ENCODE measurements around the gene TLE6. TPM values are rescaled to one million over a fixed set of nuclear protein-coding genes. Genes with fewer than 3 reads are reported as not detected.

The TLE6 gene
- total and polyA plus RNA-seq, 11 donors = 0.21 to 1.4 (median 0.69) TPM; not detected in 1

DNA sequence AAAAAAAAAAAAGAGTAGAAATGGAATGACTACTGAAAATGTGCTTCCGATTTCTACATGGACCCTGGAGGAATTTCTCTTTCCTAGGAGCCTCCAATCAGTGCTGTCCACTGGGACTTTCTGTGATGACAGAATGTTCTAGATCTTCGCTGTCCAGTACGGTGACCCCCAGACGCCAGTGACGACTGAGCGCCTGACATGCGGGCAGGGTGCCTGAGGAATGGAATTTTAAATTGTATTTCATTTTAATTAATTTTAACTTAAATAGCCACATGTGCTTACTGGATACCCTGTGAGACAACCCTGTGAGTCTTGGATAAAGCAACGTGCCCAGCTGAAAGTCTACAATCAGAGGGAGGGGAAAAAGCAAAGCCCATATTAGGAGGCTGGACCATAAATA, 4.1 kb upstream of the TLE6 start:
- Histone ChIP-seq H3K27me3 (no peaks in the 10 kb centered on the region), H3K36me3 (no peaks in the 10 kb centered on the region), H3K27ac (peak overlapping the region; percentile 70 to 93 (median 84)), H3K9me3 (no peaks in the 10 kb centered on the region), H3K4me1 (peaks cover 13 to 94% (median 76%) of the 10 kb centered on the region in 12 donors), H3K4me3 (no peak overlapping the region)
- 46 to 57% (median 51%) methylated on average over 8 of the region's 8 CpGs for WGBS, 4 donors
- peak in 4 of 5 donors; percentile 52 to 77 (median 67) for DNase-seq
- intact Hi-C loops (cut with DNase I) = loop anchor here in 1 of 10 donors (5.0 kb wide), 1 partner anchor 69 kb away; no protein-coding TSS in a partner anchor
- peak in 2 of 4 donors; percentile 2 to 4 for ATAC-seq
- TF ChIP-seq, protein P1, sequence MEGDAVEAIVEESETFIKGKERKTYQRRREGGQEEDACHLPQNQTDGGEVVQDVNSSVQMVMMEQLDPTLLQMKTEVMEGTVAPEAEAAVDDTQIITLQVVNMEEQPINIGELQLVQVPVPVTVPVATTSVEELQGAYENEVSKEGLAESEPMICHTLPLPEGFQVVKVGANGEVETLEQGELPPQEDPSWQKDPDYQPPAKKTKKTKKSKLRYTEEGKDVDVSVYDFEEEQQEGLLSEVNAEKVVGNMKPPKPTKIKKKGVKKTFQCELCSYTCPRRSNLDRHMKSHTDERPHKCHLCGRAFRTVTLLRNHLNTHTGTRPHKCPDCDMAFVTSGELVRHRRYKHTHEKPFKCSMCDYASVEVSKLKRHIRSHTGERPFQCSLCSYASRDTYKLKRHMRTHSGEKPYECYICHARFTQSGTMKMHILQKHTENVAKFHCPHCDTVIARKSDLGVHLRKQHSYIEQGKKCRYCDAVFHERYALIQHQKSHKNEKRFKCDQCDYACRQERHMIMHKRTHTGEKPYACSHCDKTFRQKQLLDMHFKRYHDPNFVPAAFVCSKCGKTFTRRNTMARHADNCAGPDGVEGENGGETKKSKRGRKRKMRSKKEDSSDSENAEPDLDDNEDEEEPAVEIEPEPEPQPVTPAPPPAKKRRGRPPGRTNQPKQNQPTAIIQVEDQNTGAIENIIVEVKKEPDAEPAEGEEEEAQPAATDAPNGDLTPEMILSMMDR (IDR thresholded peaks at IDR 0.05) = no peak
- no peak for TF ChIP-seq POLR2A (IDR thresholded peaks at IDR 0.05)

DNA sequence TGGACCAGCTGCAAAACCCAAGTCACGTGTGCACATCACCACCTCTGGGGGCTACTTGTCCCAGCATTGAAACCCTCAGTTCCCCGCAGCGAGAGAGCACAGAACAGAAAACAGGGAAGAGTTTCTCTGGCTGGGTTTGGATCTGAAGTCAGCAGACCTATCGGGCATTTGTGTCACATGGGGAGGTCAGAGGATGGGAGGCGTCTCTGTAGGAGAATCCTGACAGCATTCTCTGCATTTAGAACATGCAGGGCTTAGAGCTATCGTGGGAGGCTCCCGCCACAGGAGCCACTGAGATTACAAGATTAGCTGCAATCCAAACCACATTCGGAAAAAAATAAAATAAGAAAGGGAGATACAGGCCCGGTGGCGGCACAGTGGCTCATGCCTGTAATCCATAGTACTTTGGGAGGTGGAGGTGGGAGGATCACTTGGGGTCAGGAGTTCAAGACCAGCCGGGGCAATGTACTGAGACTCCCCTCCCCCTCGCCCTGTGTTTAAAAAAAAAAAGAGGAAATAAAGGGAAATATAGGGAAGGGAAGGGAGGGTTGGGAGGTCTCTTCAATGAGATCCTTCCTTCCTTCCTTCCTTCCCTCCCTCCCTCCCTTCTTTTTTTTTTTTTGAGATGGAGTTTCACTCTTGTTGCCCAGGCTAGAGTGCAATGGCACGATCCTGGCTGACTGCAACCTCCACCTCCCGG, 2.9 kb upstream of the TLE6 start:
- H3K36me3 ChIP-seq = no peaks in the 10 kb centered on the region
- 12 to 16% (median 13%) methylated on average over 14 of the region's 14 CpGs for WGBS, 4 donors
- intact Hi-C loops (cut with DNase I) = loop anchor here in 2 of 10 donors (5.0 kb wide), 2 partner anchors 63 to 68 kb away; no protein-coding TSS in a partner anchor
- peak overlapping the region in 1 of 12 donors; percentile 10 for H3K4me3 ChIP-seq
- TF ChIP-seq, protein P1 (IDR thresholded peaks at IDR 0.05) = no peak
- TF ChIP-seq POLR2A (IDR thresholded peaks at IDR 0.05) = no peak
- H3K27ac ChIP-seq = peak overlapping the region; percentile 61 to 93 (median 84)
- peak in 4 of 5 donors; percentile 59 to 70 (median 66) for DNase-seq
- ATAC-seq = peak; percentile 21 to 52 (median 40)
- peaks cover 13 to 81% (median 69%) of the 10 kb centered on the region in 12 donors for H3K4me1 ChIP-seq
- no peaks in the 10 kb centered on the region for H3K9me3 ChIP-seq
- no peaks in the 10 kb centered on the region for H3K27me3 ChIP-seq

DNA sequence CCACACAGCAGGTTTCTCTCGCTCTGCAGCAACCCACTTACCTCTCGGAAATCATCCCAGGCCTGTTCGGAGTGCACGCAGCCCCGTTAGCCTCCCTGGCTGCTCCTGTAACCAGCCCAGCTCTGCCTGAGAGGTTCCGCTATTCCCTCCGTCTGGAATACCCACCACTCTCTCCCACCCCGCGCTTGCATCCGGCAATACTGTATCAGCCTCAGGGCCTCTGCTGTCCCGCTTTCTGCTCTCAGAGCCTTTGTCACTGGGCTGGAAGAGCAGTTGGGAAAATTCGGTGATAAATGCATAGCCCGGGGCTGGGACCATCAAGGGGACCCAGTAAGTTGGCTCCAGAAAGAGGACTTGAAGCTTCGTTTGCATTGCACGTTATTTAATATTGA, 759 bp upstream of the TLE6 start:
- peaks cover 13 to 64% (median 53%) of the 10 kb centered on the region in 12 donors for H3K4me1 ChIP-seq
- intact Hi-C loops (cut with DNase I) = loop anchor here in 2 of 10 donors (2.0 to 5.0 kb wide), 2 partner anchors 60 to 61 kb away; no protein-coding TSS in a partner anchor
- no peaks in the 10 kb centered on the region for H3K27me3 ChIP-seq
- no peak for ATAC-seq
- no peaks in the 10 kb centered on the region for H3K9me3 ChIP-seq
- H3K4me3 ChIP-seq = peak overlapping the region; percentile 11 to 73 (median 59)
- no peak for DNase-seq
- no peak for TF ChIP-seq POLR2A (IDR thresholded peaks at IDR 0.05)
- H3K27ac ChIP-seq = peak overlapping the region in 9 of 12 donors; percentile 4 to 73 (median 54)
- WGBS, 4 donors = 9 to 11% (median 9%) methylated on average over 15 of the region's 15 CpGs
- H3K36me3 ChIP-seq = no peaks in the 10 kb centered on the region

DNA sequence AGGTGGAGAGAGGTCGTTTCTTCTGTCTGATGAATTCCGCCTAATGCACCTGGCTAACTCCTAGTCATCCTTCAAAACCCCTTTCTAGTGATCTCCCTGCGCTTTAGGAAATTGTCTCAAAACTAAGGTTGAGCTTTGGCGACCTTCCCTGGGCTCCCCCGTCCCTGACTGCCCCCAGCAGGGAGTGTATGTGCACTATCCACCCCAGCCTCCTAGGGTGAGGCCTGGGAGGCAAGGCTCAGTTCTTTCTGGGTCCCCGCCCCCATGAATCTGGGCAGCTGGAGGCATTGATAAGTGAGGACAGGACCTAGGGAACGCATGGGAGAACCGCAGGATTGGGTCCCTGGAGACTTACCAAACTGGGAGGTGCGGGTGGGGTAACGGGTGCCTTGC, 378 bp downstream of the TLE6 start:
- intact Hi-C loops (cut with DNase I) = loop anchor here in 3 of 10 donors (1.0 to 5.0 kb wide), 3 partner anchors 27 to 60 kb away; no protein-coding TSS in a partner anchor
- 53 to 64% (median 59%) methylated on average over 10 of the region's 10 CpGs for WGBS, 4 donors
- Histone ChIP-seq H3K4me1 (peaks cover 16 to 62% (median 48%) of the 10 kb centered on the region in 12 donors), H3K27me3 (no peaks in the 10 kb centered on the region), H3K27ac (peak overlapping the region in 9 of 12 donors; percentile 6 to 64 (median 54)), H3K36me3 (no peaks in the 10 kb centered on the region), H3K9me3 (no peaks in the 10 kb centered on the region), H3K4me3 (peak overlapping the region in 8 of 12 donors; percentile 2 to 71 (median 62))
- ATAC-seq (no peak), DNase-seq (no peak)
- TF ChIP-seq POLR2A (IDR thresholded peaks at IDR 0.05) = no peak

DNA sequence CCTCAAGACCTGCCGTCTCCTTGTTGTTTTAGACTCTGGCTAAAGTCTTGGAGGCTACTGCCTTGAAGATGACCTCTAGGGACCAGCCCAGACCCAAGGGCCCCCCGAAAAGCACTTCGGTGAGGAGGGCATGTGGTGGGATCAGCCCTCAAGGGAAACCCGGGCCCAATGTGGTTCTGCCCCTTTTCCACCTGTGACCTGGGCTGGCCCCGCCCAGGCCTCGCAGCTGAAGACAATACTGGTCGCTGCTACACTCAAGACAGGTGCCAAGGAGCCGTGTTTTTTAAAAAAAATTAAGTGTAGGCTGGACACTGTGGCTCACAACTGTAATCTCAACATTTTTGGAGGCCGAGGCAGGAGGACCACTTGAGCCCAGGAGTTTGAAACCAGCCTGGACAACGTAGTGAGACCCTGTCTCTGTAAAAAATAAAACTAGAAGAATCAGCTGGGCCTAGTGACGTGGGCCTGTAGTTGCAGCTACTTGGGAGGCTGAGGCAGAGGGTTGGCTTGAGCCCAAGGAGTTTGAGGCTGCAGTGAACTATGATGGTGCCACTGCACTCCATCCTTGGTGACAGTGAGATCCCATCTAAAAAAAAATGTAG, 903 bp downstream of the TLE6 start:
- H3K4me1 ChIP-seq = peaks cover 17 to 62% (median 50%) of the 10 kb centered on the region in 12 donors

More for the DNA sequence above, 903 bp downstream of the TLE6 start:
- H3K27ac ChIP-seq = peak overlapping the region in 8 of 12 donors; percentile 6 to 64 (median 52)
- 77 to 79% (median 78%) methylated on average over 8 to 11 of the region's 11 CpGs for WGBS, 4 donors
- H3K4me3 ChIP-seq = no peak overlapping the region
- no peaks in the 10 kb centered on the region for H3K9me3 ChIP-seq
- no peak for TF ChIP-seq POLR2A (IDR thresholded peaks at IDR 0.05)
- TF ChIP-seq, protein P1 (IDR thresholded peaks at IDR 0.05) = no peak
- DNase-seq = no peak
- intact Hi-C loops (cut with DNase I) = loop anchor here in 1 of 10 donors (5.0 kb wide), 1 partner anchor 59 kb away; no protein-coding TSS in a partner anchor
- ATAC-seq = no peak
- H3K27me3 ChIP-seq = no peaks in the 10 kb centered on the region
- no peaks in the 10 kb centered on the region for H3K36me3 ChIP-seq
